WTC11 (cell line): Measurements from ENCODE around the gene TMEM30A. TPM values are rescaled to one million over a fixed set of nuclear protein-coding genes. Genes with fewer than 3 reads are reported as not detected.

Source experiments
- ATAC-seq: fragments of 200-7000 bp; cut with Tn5 transposase; 2 replicates; pipeline ENCODE4 v1.10.0; 2021; ENCODE audit warnings: mild to moderate bottlenecking, moderate library complexity
- CTCF ChIA-PET: fragments of 300-600 bp; sonication (Branson Sonifier 250); formaldehyde crosslinking; loops from one replicate; lab custom pipeline; 2021; ENCODE audit warnings: antibody characterized with exemption; lab: Charles Lee
- POLR2A ChIA-PET: fragments of 350-600 bp; sonication (Branson Sonifier 250); formaldehyde crosslinking; loops from one replicate; lab custom pipeline; 2021; ENCODE audit warnings: antibody characterized with exemption; lab: Charles Lee
- DNase-seq: peaks from one replicate; pipeline ENCODE4 v3.0.0; 2021; ENCODE audit warnings: low spot score
- H3K27ac Mint-ChIP-seq: 2 replicates; pipeline ENCODE4 v1.8.0; 2021; ENCODE audit warnings: mixed read lengths
- H3K27me3 Mint-ChIP-seq: 2 replicates; pipeline ENCODE4 v1.8.0; 2021; ENCODE audit warnings: low read depth, mild to moderate bottlenecking, moderate library complexity, mixed read lengths
- H3K36me3 Mint-ChIP-seq: 2 replicates; pipeline ENCODE4 v1.8.0; 2021; ENCODE audit warnings: mixed read lengths
- H3K4me1 Mint-ChIP-seq: 2 replicates; pipeline ENCODE4 v1.8.0; 2022; ENCODE audit warnings: mixed read lengths
- H3K4me3 Mint-ChIP-seq: 2 replicates; pipeline ENCODE4 v1.8.0; 2021; ENCODE audit warnings: mild to moderate bottlenecking, moderate library complexity, mixed read lengths
- H3K9me3 Mint-ChIP-seq: 2 replicates; pipeline ENCODE4 v1.8.0; 2021; ENCODE audit warnings: mixed read lengths
- CBFB ChIP-seq: sonication (generic); formaldehyde crosslinking; IDR thresholded peaks from 2 replicates; pipeline ENCODE4 v1.8.1; 2022; ENCODE audit warnings: mild to moderate bottlenecking, low read depth, missing genetic modification reagents
- ETV6 ChIP-seq: sonication (generic); formaldehyde crosslinking; IDR thresholded peaks from 2 replicates; pipeline ENCODE4 v1.8.1; 2022; ENCODE audit warnings: mild to moderate bottlenecking, missing genetic modification reagents
- GTF2I ChIP-seq: fragments of 250-450 bp; sonication (Bioruptor Pico); conservative IDR thresholded peaks from 2 replicates; pipeline ENCODE4 v1.4.0; 2021; ENCODE audit warnings: mild to moderate bottlenecking
- JUN ChIP-seq: sonication (generic); formaldehyde crosslinking; IDR thresholded peaks from 2 replicates; pipeline ENCODE4 v1.8.0; 2023; ENCODE audit warnings: mild to moderate bottlenecking, missing genetic modification reagents
- KAT7 ChIP-seq: sonication (generic); formaldehyde crosslinking; IDR thresholded peaks from 2 replicates; pipeline ENCODE4 v1.8.1; 2023; ENCODE audit warnings: missing genetic modification reagents, mild to moderate bottlenecking, borderline replicate concordance
- NR2C2 ChIP-seq: sonication (generic); formaldehyde crosslinking; IDR thresholded peaks from 2 replicates; pipeline ENCODE4 v1.8.0; 2022; ENCODE audit warnings: mild to moderate bottlenecking, missing genetic modification reagents
- RELA ChIP-seq: sonication (generic); formaldehyde crosslinking; IDR thresholded peaks from 2 replicates; pipeline ENCODE4 v1.8.1; 2022; ENCODE audit warnings: missing genetic modification reagents, mild to moderate bottlenecking, borderline replicate concordance
- RORB ChIP-seq: fragments of 250-450 bp; sonication (Bioruptor Pico); IDR thresholded peaks from 2 replicates; pipeline ENCODE4 v1.9.0; 2021; ENCODE audit warnings: mild to moderate bottlenecking
- SMAD3 ChIP-seq: sonication (generic); formaldehyde crosslinking; IDR thresholded peaks from 2 replicates; pipeline ENCODE4 v1.8.0; 2022; ENCODE audit warnings: missing genetic modification reagents, mild to moderate bottlenecking, borderline replicate concordance
- TEAD4 ChIP-seq: sonication (generic); formaldehyde crosslinking; IDR thresholded peaks from 2 replicates; pipeline ENCODE4 v1.8.0; 2022; ENCODE audit warnings: mild to moderate bottlenecking, missing genetic modification reagents
- ZMAT4 ChIP-seq: fragments of 250-450 bp; sonication (Bioruptor Pico); IDR thresholded peaks from 2 replicates; pipeline ENCODE4 v1.9.0; 2021; ENCODE audit warnings: mild to moderate bottlenecking
- ZNF121 ChIP-seq: sonication (generic); formaldehyde crosslinking; IDR thresholded peaks from 2 replicates; pipeline ENCODE4 v1.8.0; 2023; ENCODE audit warnings: missing genetic modification reagents
- ZNF263 ChIP-seq: sonication (generic); formaldehyde crosslinking; IDR thresholded peaks from 2 replicates; pipeline ENCODE4 v1.8.1; 2022; ENCODE audit warnings: low read depth, mild to moderate bottlenecking, moderate library complexity, missing genetic modification reagents
- total RNA-seq: library from RNA; stranded (reverse); gene quantifications from 3 replicates; pipeline ENCODE4 v1.2.3, GENCODE V29; 2021
- TF ChIP-seq, protein P1 (sequence below): sonication (generic); formaldehyde crosslinking; conservative IDR thresholded peaks from 2 replicates; pipeline ENCODE4 v1.8.1; 2022; ENCODE audit warnings: mild to moderate bottlenecking, missing genetic modification reagents
- TF ChIP-seq, protein P2 (sequence below): fragments of 200-600 bp; IDR thresholded peaks from 2 replicates; pipeline ENCODE4 v1.8.0; 2022; ENCODE audit warnings: antibody characterized with exemption
- TF ChIP-seq, protein P3 (sequence below): sonication (generic); formaldehyde crosslinking; IDR thresholded peaks from 2 replicates; pipeline ENCODE4 v1.8.0; 2022; ENCODE audit warnings: mild to moderate bottlenecking, missing genetic modification reagents
- TF ChIP-seq, protein P4 (sequence below): sonication (generic); formaldehyde crosslinking; IDR thresholded peaks from 2 replicates; pipeline ENCODE4 v1.8.1; 2022; ENCODE audit warnings: missing genetic modification reagents, borderline replicate concordance

TMEM30A gene
- total RNA-seq, 1 experiment from 2014 or later: 81.2 TPM

- TF ChIP-seq, protein P1, sequence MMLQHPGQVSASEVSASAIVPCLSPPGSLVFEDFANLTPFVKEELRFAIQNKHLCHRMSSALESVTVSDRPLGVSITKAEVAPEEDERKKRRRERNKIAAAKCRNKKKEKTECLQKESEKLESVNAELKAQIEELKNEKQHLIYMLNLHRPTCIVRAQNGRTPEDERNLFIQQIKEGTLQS (CRISPR knock-in tag): no peak
- TF ChIP-seq, protein P2, sequence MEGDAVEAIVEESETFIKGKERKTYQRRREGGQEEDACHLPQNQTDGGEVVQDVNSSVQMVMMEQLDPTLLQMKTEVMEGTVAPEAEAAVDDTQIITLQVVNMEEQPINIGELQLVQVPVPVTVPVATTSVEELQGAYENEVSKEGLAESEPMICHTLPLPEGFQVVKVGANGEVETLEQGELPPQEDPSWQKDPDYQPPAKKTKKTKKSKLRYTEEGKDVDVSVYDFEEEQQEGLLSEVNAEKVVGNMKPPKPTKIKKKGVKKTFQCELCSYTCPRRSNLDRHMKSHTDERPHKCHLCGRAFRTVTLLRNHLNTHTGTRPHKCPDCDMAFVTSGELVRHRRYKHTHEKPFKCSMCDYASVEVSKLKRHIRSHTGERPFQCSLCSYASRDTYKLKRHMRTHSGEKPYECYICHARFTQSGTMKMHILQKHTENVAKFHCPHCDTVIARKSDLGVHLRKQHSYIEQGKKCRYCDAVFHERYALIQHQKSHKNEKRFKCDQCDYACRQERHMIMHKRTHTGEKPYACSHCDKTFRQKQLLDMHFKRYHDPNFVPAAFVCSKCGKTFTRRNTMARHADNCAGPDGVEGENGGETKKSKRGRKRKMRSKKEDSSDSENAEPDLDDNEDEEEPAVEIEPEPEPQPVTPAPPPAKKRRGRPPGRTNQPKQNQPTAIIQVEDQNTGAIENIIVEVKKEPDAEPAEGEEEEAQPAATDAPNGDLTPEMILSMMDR: no peak
- TF ChIP-seq KAT7 (CRISPR knock-in tag) (no peak), TEAD4 (CRISPR knock-in tag) (no peak), RELA (CRISPR knock-in tag) (no peak)
- TF ChIP-seq, protein P3, sequence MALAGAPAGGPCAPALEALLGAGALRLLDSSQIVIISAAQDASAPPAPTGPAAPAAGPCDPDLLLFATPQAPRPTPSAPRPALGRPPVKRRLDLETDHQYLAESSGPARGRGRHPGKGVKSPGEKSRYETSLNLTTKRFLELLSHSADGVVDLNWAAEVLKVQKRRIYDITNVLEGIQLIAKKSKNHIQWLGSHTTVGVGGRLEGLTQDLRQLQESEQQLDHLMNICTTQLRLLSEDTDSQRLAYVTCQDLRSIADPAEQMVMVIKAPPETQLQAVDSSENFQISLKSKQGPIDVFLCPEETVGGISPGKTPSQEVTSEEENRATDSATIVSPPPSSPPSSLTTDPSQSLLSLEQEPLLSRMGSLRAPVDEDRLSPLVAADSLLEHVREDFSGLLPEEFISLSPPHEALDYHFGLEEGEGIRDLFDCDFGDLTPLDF (CRISPR knock-in tag): no peak
- TF ChIP-seq, all 79 proteins: peak for 0
Observed at GRCh38 chr6:75221116-75221515, 63.5 kb downstream of the TMEM30A start (continued).

- Mint-ChIP-seq H3K4me1 (peaks cover 15% of the 10 kb centered on the region), H3K36me3 (no peaks in the 10 kb centered on the region), H3K27me3 (no peaks in the 10 kb centered on the region), H3K27ac (no peak overlapping the region), H3K4me3 (no peak overlapping the region), H3K9me3 (no peaks in the 10 kb centered on the region)
- CTCF ChIA-PET: interaction anchor here (1.0 kb wide), 1 partner anchor 12 kb away, joined by 4 read pairs; no protein-coding TSS in a partner anchor
- POLR2A ChIA-PET: no interaction called here
- TF ChIP-seq ZMAT4 (CRISPR knock-in tag): no peak
- DNase-seq: no peak
- ATAC-seq: no peak
Observed at GRCh38 chr6:75220357-75220756, 64.2 kb downstream of the TMEM30A start.

- no peak for ATAC-seq
Observed at GRCh38 chr6:75219263-75219662, 65.3 kb downstream of the TMEM30A start.

DNA sequence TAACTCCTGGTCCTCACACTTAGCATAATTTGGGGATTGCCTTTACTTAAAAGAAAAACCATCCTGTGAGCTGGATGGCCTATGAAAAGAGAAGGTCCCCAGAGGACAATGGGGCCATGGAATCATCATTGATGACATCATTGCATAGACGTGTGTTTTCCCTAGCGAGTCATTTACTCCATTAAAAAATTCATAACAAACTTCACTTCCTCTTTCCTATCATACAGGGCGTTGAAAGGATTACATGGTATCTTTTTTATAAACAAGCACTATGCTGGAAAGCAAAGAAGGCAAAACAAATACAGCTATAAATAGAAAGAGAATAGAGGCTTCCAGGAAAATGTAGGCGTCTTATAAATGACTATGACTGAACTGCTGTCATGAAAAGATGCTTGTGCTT is 67.4 kb downstream of the TMEM30A start:
- ChIA-PET CTCF (interaction anchor here (2.0 kb wide), 1 partner anchor 8 kb away, joined by 7 read pairs; no protein-coding TSS in a partner anchor), POLR2A (no interaction called here)
- Mint-ChIP-seq H3K27me3 (no peaks in the 10 kb centered on the region), H3K27ac (no peak overlapping the region), H3K9me3 (no peaks in the 10 kb centered on the region), H3K4me3 (no peak overlapping the region), H3K4me1 (peaks cover 18% of the 10 kb centered on the region), H3K36me3 (no peaks in the 10 kb centered on the region)
- no peak for DNase-seq
- ATAC-seq: no peak
- TF ChIP-seq JUN (CRISPR knock-in tag) (no peak), GTF2I (CRISPR knock-in tag) (no peak), NR2C2 (no peak), ZNF263 (no peak), CBFB (CRISPR knock-in tag) (no peak), ETV6 (CRISPR knock-in tag) (no peak), ZNF121 (CRISPR knock-in tag) (no peak)
- TF ChIP-seq, protein P4, sequence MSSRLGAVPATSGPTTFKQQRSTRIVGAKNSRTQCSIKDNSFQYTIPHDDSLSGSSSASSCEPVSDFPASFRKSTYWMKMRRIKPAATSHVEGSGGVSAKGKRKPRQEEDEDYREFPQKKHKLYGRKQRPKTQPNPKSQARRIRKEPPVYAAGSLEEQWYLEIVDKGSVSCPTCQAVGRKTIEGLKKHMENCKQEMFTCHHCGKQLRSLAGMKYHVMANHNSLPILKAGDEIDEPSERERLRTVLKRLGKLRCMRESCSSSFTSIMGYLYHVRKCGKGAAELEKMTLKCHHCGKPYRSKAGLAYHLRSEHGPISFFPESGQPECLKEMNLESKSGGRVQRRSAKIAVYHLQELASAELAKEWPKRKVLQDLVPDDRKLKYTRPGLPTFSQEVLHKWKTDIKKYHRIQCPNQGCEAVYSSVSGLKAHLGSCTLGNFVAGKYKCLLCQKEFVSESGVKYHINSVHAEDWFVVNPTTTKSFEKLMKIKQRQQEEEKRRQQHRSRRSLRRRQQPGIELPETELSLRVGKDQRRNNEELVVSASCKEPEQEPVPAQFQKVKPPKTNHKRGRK (CRISPR knock-in tag): no peak

More at GRCh38 chr6:75219263-75219662, 65.3 kb downstream of the TMEM30A start:
- no peaks in the 10 kb centered on the region for H3K36me3 Mint-ChIP-seq
- H3K27me3 Mint-ChIP-seq: no peaks in the 10 kb centered on the region
- no peak for DNase-seq
- no peak overlapping the region for H3K27ac Mint-ChIP-seq
- POLR2A ChIA-PET: no interaction called here
- TF ChIP-seq RORB (no peak), SMAD3 (CRISPR knock-in tag) (no peak)
- TF ChIP-seq, all 79 proteins: peak for 0
- no peak overlapping the region for H3K4me3 Mint-ChIP-seq
- peaks cover 13% of the 10 kb centered on the region for H3K4me1 Mint-ChIP-seq
- CTCF ChIA-PET: no interaction called here
- no peaks in the 10 kb centered on the region for H3K9me3 Mint-ChIP-seq
